HEK293 (cell line): Measurements from ENCODE around the gene HYI.

Experiments
- CTCF ChIA-PET: fragments of 350-600 bp; formaldehyde crosslinking; extraction: SDS; loops from one replicate; lab custom pipeline; 2021; ENCODE audit warnings: antibody characterized with exemption; lab: Yijun Ruan, JAX
- POLR2A ChIA-PET: fragments of 300-600 bp; formaldehyde crosslinking; extraction: SDS; loops from one replicate; lab custom pipeline; 2020; ENCODE audit warnings: antibody characterized with exemption, inconsistent platforms; lab: Yijun Ruan, JAX
- H3K27ac ChIP-seq: fragments of 200-500 bp; sonication (Bioruptor generic); 2 replicates; pipeline ENCODE4 v1.5.1; 2014; ENCODE audit warnings: low read depth, low read length, control low read depth, inconsistent platforms; ENCODE audit errors: extremely low read depth
- H3K36me3 ChIP-seq, 2 experiments: fragments of 200-500 bp in 1 of 2; sonication (Bioruptor generic) in 1 of 2; 1 replicate in 1 of 2; 2 replicates in 1 of 2; pipeline ENCODE4 v1.5.1; 2014 to 2017; ENCODE audit warnings: inconsistent platforms in 2 of 2, low read length in 2 of 2; ENCODE audit not compliant: control insufficient read depth in 2 of 2, insufficient read depth in 1 of 2
- H3K4me1 ChIP-seq: fragments of 200-500 bp; sonication (Bioruptor generic); 2 replicates; pipeline ENCODE4 v1.5.1; 2014; ENCODE audit warnings: mild to moderate bottlenecking, low read length, inconsistent platforms; ENCODE audit not compliant: control insufficient read depth, insufficient read depth
- H3K4me3 ChIP-seq: 2 replicates; pipeline ENCODE4 v1.5.1; 2011; ENCODE audit warnings: low read depth, mild to moderate bottlenecking, control low read depth, low read length, moderate library complexity
- H3K9me3 ChIP-seq: fragments of 200-500 bp; sonication (Bioruptor generic); 2 replicates; pipeline ENCODE4 v1.5.1; 2014; ENCODE audit warnings: low read depth, low read length, inconsistent platforms; ENCODE audit not compliant: control insufficient read depth, insufficient read depth
- GLI4 ChIP-seq: fragments of 450-650 bp; formaldehyde crosslinking; IDR thresholded peaks from 2 replicates; pipeline ENCODE4 v1.5.1; 2016; ENCODE audit warnings: missing biosample characterization, missing genetic modification characterization
- HOXC10 ChIP-seq: sonication (generic); formaldehyde crosslinking; IDR thresholded peaks from 2 replicates; pipeline ENCODE4 v1.8.1; 2023; ENCODE audit warnings: mild to moderate bottlenecking, missing genetic modification reagents
- KLF1 ChIP-seq: fragments of 450-650 bp; formaldehyde crosslinking; IDR thresholded peaks from 2 replicates; pipeline ENCODE4 v1.5.1; 2016; ENCODE audit warnings: missing biosample characterization, missing genetic modification characterization
- KLF7 ChIP-seq: fragments of 450-650 bp; formaldehyde crosslinking; IDR thresholded peaks from 2 replicates; pipeline ENCODE4 v1.5.1; 2016; ENCODE audit warnings: missing biosample characterization, missing genetic modification characterization, borderline replicate concordance
- MEIS1 ChIP-seq: sonication (generic); formaldehyde crosslinking; IDR thresholded peaks from 2 replicates; pipeline ENCODE4 v1.8.1; 2022; ENCODE audit warnings: missing genetic modification reagents, mild to moderate bottlenecking, borderline replicate concordance
- MZF1 ChIP-seq: fragments of 450-650 bp; formaldehyde crosslinking; IDR thresholded peaks from 2 replicates; pipeline ENCODE4 v1.5.1; 2017; ENCODE audit warnings: missing biosample characterization, missing genetic modification characterization, borderline replicate concordance
- OVOL3 ChIP-seq: fragments of 450-650 bp; formaldehyde crosslinking; IDR thresholded peaks from 2 replicates; pipeline ENCODE4 v1.5.1; 2016; ENCODE audit warnings: missing biosample characterization, missing genetic modification characterization
- YY2 ChIP-seq: fragments of 450-650 bp; formaldehyde crosslinking; IDR thresholded peaks from 2 replicates; pipeline ENCODE4 v1.5.1; 2016; ENCODE audit warnings: missing biosample characterization, missing genetic modification characterization
- ZBTB10 ChIP-seq: fragments of 450-650 bp; formaldehyde crosslinking; IDR thresholded peaks from 2 replicates; pipeline ENCODE4 v1.5.1; 2016; ENCODE audit warnings: missing biosample characterization, missing genetic modification characterization
- ZNF140 ChIP-seq: fragments of 450-650 bp; formaldehyde crosslinking; IDR thresholded peaks from 2 replicates; pipeline ENCODE4 v1.5.1; 2016; ENCODE audit warnings: missing biosample characterization, missing genetic modification characterization
- ZNF2 ChIP-seq: fragments of 450-650 bp; formaldehyde crosslinking; IDR thresholded peaks from 2 replicates; pipeline ENCODE4 v1.5.1; 2016; ENCODE audit warnings: missing biosample characterization, missing genetic modification characterization
- ZNF202 ChIP-seq: fragments of 450-650 bp; formaldehyde crosslinking; IDR thresholded peaks from 2 replicates; pipeline ENCODE4 v1.5.1; 2016; ENCODE audit warnings: missing biosample characterization, missing genetic modification characterization, borderline replicate concordance
- ZNF274 ChIP-seq, 2 experiments: fragments of 200-500 bp in 1 of 2; fragments of 450-650 bp in 1 of 2; sonication (Bioruptor generic) in 1 of 2; formaldehyde crosslinking in 1 of 2; IDR thresholded peaks; 2 replicates each; pipeline versions ENCODE4 v1.5.1 to v1.6.1; 2014 to 2016; ENCODE audit warnings: borderline replicate concordance in 1 of 2, inconsistent platforms in 1 of 2, low read length in 1 of 2, missing biosample characterization in 1 of 2, missing genetic modification characterization in 1 of 2
- ZNF473 ChIP-seq: fragments of 450-650 bp; formaldehyde crosslinking; IDR thresholded peaks from 2 replicates; pipeline ENCODE4 v1.5.1; 2017; ENCODE audit warnings: missing biosample characterization, missing genetic modification characterization
- ZNF521 ChIP-seq: fragments of 450-650 bp; formaldehyde crosslinking; IDR thresholded peaks from 2 replicates; pipeline ENCODE4 v1.5.1; 2017; ENCODE audit warnings: missing biosample characterization, mild to moderate bottlenecking, missing genetic modification characterization
- ZNF529 ChIP-seq: fragments of 450-650 bp; formaldehyde crosslinking; IDR thresholded peaks from 2 replicates; pipeline ENCODE4 v1.5.1; 2017; ENCODE audit warnings: missing genetic modification characterization, missing biosample characterization; ENCODE audit not compliant: insufficient replicate concordance
- ZNF558 ChIP-seq: fragments of 450-650 bp; formaldehyde crosslinking; IDR thresholded peaks from 2 replicates; pipeline ENCODE4 v1.5.1; 2016; ENCODE audit warnings: missing biosample characterization, missing genetic modification characterization
- ZNF645 ChIP-seq: fragments of 450-650 bp; formaldehyde crosslinking; IDR thresholded peaks from 2 replicates; pipeline ENCODE4; 2016; ENCODE audit warnings: missing biosample characterization, missing genetic modification characterization
- ZNF660 ChIP-seq: fragments of 450-650 bp; IDR thresholded peaks from 2 replicates; pipeline ENCODE4 v1.5.1; 2018; ENCODE audit warnings: missing biosample characterization, mild to moderate bottlenecking, missing genetic modification characterization
- ZNF792 ChIP-seq: fragments of 450-650 bp; formaldehyde crosslinking; IDR thresholded peaks from 2 replicates; pipeline ENCODE4 v1.5.1; 2016; ENCODE audit warnings: missing biosample characterization, missing genetic modification characterization
- ZNF830 ChIP-seq: fragments of 450-650 bp; IDR thresholded peaks from 2 replicates; pipeline ENCODE4 v1.5.0; 2018; ENCODE audit warnings: missing biosample characterization, missing genetic modification characterization, low read depth, mild to moderate bottlenecking, moderate library complexity
- TF ChIP-seq, protein P1 (sequence below): fragments of 450-650 bp; formaldehyde crosslinking; IDR thresholded peaks from 2 replicates; pipeline ENCODE4 v1.5.1; 2016; ENCODE audit warnings: missing biosample characterization, missing genetic modification characterization
- TF ChIP-seq, protein P2 (sequence below): fragments of 450-650 bp; formaldehyde crosslinking; IDR thresholded peaks from 2 replicates; pipeline ENCODE4 v1.5.1; 2017; ENCODE audit warnings: missing biosample characterization, missing genetic modification characterization

HYI gene

DNA sequence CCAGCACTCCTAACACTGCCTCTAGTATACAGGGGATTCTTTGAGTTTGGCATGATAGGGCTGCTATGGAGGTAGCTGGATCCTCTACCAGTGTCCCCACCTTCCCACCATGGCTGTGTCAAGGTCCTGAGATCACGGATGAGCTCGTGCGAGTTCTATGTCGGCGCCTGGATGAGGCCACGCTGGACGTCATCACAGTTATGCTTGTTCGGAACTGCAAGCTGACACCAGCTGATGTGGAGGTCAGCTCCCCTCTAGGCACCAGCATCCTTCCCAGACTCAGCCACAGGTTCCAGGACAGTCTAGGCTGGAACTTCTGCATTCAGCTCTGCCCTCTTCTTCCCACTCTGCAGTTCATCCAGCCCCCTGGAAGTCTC, 15.2 kb downstream of the HYI start:
- TF ChIP-seq GLI4 (tag by site-specific recombination) (no peak), ZNF473 (tag by site-specific recombination) (no peak), ZBTB10 (tag by site-specific recombination) (no peak), OVOL3 (no peak), ZNF521 (tag by site-specific recombination) (no peak), ZNF202 (tag by site-specific recombination) (no peak), ZNF2 (tag by site-specific recombination) (no peak), KLF7 (no peak), HOXC10 (CRISPR knock-in tag) (no peak), KLF1 (tag by site-specific recombination) (no peak), ZNF830 (no peak), ZNF645 (tag by site-specific recombination) (no peak), ZNF558 (no peak), ZNF660 (tag by site-specific recombination) (no peak), ZNF274 (IDR thresholded peaks at IDR 0.05; ENCODE audit: low read length) (no peak), ZNF274 (tag by site-specific recombination; IDR thresholded peaks at IDR 0.05; ENCODE audit: borderline replicate concordance) (no peak), ZNF140 (tag by site-specific recombination) (no peak), ZNF529 (tag by site-specific recombination) (no peak)
- TF ChIP-seq, protein P1, sequence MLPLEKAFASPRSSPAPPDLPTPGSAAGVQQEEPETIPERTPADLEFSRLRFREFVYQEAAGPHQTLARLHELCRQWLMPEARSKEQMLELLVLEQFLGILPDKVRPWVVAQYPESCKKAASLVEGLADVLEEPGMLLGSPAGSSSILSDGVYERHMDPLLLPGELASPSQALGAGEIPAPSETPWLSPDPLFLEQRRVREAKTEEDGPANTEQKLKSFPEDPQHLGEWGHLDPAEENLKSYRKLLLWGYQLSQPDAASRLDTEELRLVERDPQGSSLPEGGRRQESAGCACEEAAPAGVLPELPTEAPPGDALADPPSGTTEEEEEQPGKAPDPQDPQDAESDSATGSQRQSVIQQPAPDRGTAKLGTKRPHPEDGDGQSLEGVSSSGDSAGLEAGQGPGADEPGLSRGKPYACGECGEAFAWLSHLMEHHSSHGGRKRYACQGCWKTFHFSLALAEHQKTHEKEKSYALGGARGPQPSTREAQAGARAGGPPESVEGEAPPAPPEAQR (tag by site-specific recombination): no peak
- TF ChIP-seq, protein P2, sequence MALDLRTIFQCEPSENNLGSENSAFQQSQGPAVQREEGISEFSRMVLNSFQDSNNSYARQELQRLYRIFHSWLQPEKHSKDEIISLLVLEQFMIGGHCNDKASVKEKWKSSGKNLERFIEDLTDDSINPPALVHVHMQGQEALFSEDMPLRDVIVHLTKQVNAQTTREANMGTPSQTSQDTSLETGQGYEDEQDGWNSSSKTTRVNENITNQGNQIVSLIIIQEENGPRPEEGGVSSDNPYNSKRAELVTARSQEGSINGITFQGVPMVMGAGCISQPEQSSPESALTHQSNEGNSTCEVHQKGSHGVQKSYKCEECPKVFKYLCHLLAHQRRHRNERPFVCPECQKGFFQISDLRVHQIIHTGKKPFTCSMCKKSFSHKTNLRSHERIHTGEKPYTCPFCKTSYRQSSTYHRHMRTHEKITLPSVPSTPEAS (tag by site-specific recombination): no peak
- Histone ChIP-seq H3K36me3 (peaks cover 0 to 99% of the 10 kb centered on the region in 2 experiments; a peak in 1 of 3 replicates), H3K27ac (no peak overlapping the region), H3K4me1 (no peaks in the 10 kb centered on the region), H3K9me3 (no peaks in the 10 kb centered on the region), H3K4me3 (no peak overlapping the region)
- ChIA-PET POLR2A (interaction anchor here (1.1 to 1.4 kb wide), 2 partner anchors 9 to 14 kb away, joined by 4 read pairs; no protein-coding TSS in a partner anchor), CTCF (no interaction called here)

- ChIA-PET POLR2A (interaction anchor here (1.1 to 1.4 kb wide), 2 partner anchors 10 to 15 kb away, joined by 4 read pairs; no protein-coding TSS in a partner anchor), CTCF (no interaction called here)
- TF ChIP-seq ZNF558 (no peak), YY2 (tag by site-specific recombination) (no peak), MEIS1 (no peak), MZF1 (tag by site-specific recombination) (no peak), ZNF792 (tag by site-specific recombination) (no peak)
- Histone ChIP-seq H3K36me3 (peaks cover 0 to 99% of the 10 kb centered on the region in 2 experiments; a peak in 2 of 3 replicates), H3K27ac (no peak overlapping the region), H3K4me1 (no peaks in the 10 kb centered on the region), H3K4me3 (no peak overlapping the region), H3K9me3 (no peaks in the 10 kb centered on the region)
Observed at GRCh38 chr1:43438006-43438405, 15.7 kb downstream of the HYI start.
